Measurements from ENCODE around the gene OBSL1.

- TF ChIP-seq CTCF (IDR thresholded peaks at IDR 0.05 in 4 of 5, conservative IDR thresholded peaks at IDR 0.05 in 1 of 5) (no peak), POLR2A (IDR thresholded peaks at IDR 0.05) (no peak)
Observed at GRCh38 chr2:219545295-219545942, 25.9 kb downstream of the OBSL1 start.

Data from gastrocnemius medialis (tissue), 4 donors.